Measurements from ENCODE around the gene ARHGAP33. TPM values are rescaled to one million over a fixed set of nuclear protein-coding genes. Genes with fewer than 3 reads are reported as not detected.
"Not testable (repeated sequence)": the region's sequence is repeated elsewhere in the genome, so short reads cannot be mapped to it uniquely, and the experiment has no call there.

ARHGAP33 gene
- total RNA-seq, 3 donors from 2014 or later, result 14.4 to 16.0 (median 14.6) TPM

- intact Hi-C loops (cut with DNase I, micrococcal nuclease), result no loop called here
- H3K4me3 ChIP-seq, result no peak overlapping the region
- DNase-seq (no peak), ATAC-seq (no peak)
- no peaks in the 10 kb centered on the region for H3K9me3 ChIP-seq
- no peaks in the 10 kb centered on the region for H3K4me1 ChIP-seq (ENCODE audit: low read depth)
- no peak for TF ChIP-seq CTCF (IDR thresholded peaks at IDR 0.05)
- H3K36me3 ChIP-seq (ENCODE audit: low read depth), result no peaks in the 10 kb centered on the region
These were observed 15.8 kb downstream of the ARHGAP33 start for GRCh38 chr19:35790981-35791813.

GRCh38 chr19:35791814-35792279 is 16.5 kb downstream of the ARHGAP33 start:
- TF ChIP-seq CTCF (IDR thresholded peaks at IDR 0.05), result no peak
- intact Hi-C loops (cut with DNase I, micrococcal nuclease), result no loop called here
- Histone ChIP-seq H3K9me3 (no peaks in the 10 kb centered on the region), H3K4me3 (no peak overlapping the region), H3K36me3 (ENCODE audit: low read depth) (no peaks in the 10 kb centered on the region), H3K4me1 (ENCODE audit: low read depth) (no peaks in the 10 kb centered on the region)
- DNase-seq (no peak), ATAC-seq (no peak)

GRCh38 chr19:35792312-35792711 is 16.9 kb downstream of the ARHGAP33 start:
- ATAC-seq (no peak), DNase-seq (no peak)
- no peaks in the 10 kb centered on the region for H3K9me3 ChIP-seq
- no peak for TF ChIP-seq CTCF (IDR thresholded peaks at IDR 0.05)
- intact Hi-C loops (cut with DNase I, micrococcal nuclease), result no loop called here
- no peaks in the 10 kb centered on the region for H3K36me3 ChIP-seq (ENCODE audit: low read depth)
- no peak overlapping the region for H3K4me3 ChIP-seq
- no peaks in the 10 kb centered on the region for H3K4me1 ChIP-seq (ENCODE audit: low read depth)

GRCh38 chr19:35792888-35793287 is 17.5 kb downstream of the ARHGAP33 start:
- H3K4me1 ChIP-seq (ENCODE audit: low read depth), result no peaks in the 10 kb centered on the region
- intact Hi-C loops (cut with DNase I, micrococcal nuclease), result no loop called here

GRCh38 chr19:35793381-35794165 is 18.2 kb downstream of the ARHGAP33 start:
- Histone ChIP-seq H3K36me3 (ENCODE audit: low read depth) (no peaks in the 10 kb centered on the region), H3K9me3 (no peaks in the 10 kb centered on the region), H3K4me3 (no peak overlapping the region), H3K4me1 (ENCODE audit: low read depth) (no peaks in the 10 kb centered on the region)
- peak; percentile 65 for ATAC-seq
- intact Hi-C loops (cut with DNase I, micrococcal nuclease), result no loop called here
- DNase-seq, result no peak
- TF ChIP-seq CTCF (IDR thresholded peaks at IDR 0.05), result no peak

More at GRCh38 chr19:35792888-35793287, 17.5 kb downstream of the ARHGAP33 start:
- Histone ChIP-seq H3K9me3 (no peaks in the 10 kb centered on the region), H3K4me3 (no peak overlapping the region), H3K36me3 (ENCODE audit: low read depth) (no peaks in the 10 kb centered on the region)
- no peak for DNase-seq
- no peak for TF ChIP-seq CTCF (IDR thresholded peaks at IDR 0.05)
- ATAC-seq, result no peak

GRCh38 chr19:35795564-35795963 is 20.2 kb downstream of the ARHGAP33 start:
- ATAC-seq; H3K4me3 ChIP-seq; intact Hi-C loops (cut with DNase I, micrococcal nuclease); DNase-seq; H3K9me3 ChIP-seq; H3K4me1 ChIP-seq (ENCODE audit: low read depth); H3K36me3 ChIP-seq (ENCODE audit: low read depth): not testable (repeated sequence)

Data from mucosa of descending colon (tissue), 3 donors.